Cardiac fibroblast (primary cell): ENCODE measurements around the gene F3.

Experiments used
- DNase-seq, 2 donors: peaks; one replicate each; pipeline versions ENCODE4 v3.0.0 to v3.0.0-alpha.2; 2010; ENCODE audit warnings: low read depth in 2 of 2
- H3K4me3 ChIP-seq, 2 donors: replicated peaks in 1 of 2; 1 replicate in 1 of 2; 2 replicates in 1 of 2; pipeline ENCODE4 v1.5.1; 2011; ENCODE audit warnings: low read depth in 2 of 2, low read length in 2 of 2, mild to moderate bottlenecking in 2 of 2, moderate library complexity in 1 of 2
- CTCF ChIP-seq: IDR thresholded peaks from one replicate; pipeline ENCODE4 v1.5.1; 2011; ENCODE audit warnings: low read depth, mild to moderate bottlenecking, low read length, inconsistent platforms

F3 gene

GRCh38 chr1:94552071-94552586 lies 10.6 kb upstream of the F3 start:
- H3K4me3 ChIP-seq, result no peak overlapping the region
- DNase-seq, result no peak
- no peak for TF ChIP-seq CTCF

- DNase-seq, result no peak
- TF ChIP-seq CTCF, result no peak
- no peak overlapping the region for H3K4me3 ChIP-seq
These were observed 9.9 kb upstream of the F3 start for GRCh38 chr1:94551449-94551848.

DNA sequence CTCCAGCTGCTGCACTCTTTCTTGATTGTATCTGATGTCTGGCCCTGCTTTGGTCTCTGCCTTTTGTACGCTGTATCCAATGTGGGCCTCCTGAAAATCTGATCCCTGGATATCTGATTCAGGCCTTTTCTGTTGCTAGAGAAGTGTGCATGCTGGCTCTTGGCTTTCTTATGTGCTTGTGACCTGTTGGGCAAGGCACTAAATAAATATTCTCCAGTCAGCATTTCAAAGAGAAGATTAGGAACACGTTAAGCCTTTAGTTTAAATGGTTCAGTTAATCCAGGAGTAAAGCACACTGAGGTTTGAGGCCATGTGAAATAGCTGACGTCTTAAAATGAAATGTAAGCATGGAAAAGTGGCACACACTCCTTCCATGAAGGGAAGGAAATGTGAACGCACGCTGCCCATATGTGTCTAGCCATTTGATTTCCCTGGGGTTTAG lies 9.3 kb upstream of the F3 start:
- DNase-seq, result no peak
- no peak for TF ChIP-seq CTCF
- H3K4me3 ChIP-seq, result no peak overlapping the region

DNA sequence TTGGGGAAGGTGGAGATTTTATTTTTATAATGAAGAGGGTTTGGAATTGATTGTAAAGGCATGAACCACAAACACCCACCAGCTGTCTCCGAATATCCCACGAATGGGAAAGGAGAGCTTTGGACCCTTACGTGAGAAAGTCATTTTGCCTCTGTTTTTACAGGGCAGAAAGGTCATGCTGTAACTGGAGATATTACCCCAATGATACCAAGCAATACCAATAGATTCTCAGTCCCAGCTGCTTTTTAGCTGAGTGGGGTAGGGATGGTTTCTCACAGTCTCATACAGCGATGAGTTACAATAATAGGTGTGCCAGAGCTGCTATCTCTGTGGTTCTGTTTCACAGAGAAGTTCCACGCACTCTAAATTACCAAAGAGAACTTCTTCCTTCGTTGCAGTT lies 8.8 kb upstream of the F3 start:
- DNase-seq, result no peak
- TF ChIP-seq CTCF, result no peak
- no peak overlapping the region for H3K4me3 ChIP-seq

GRCh38 chr1:94549706-94550105 lies 8.1 kb upstream of the F3 start:
- H3K4me3 ChIP-seq, result no peak overlapping the region
- DNase-seq, result no peak
- TF ChIP-seq CTCF, result no peak

GRCh38 chr1:94544706-94545490 lies 3.3 kb upstream of the F3 start:
- no peak overlapping the region for H3K4me3 ChIP-seq
- peak; percentile 77 to 93 for DNase-seq
- TF ChIP-seq CTCF, result peak; percentile 25
